IgD-negative memory B cell (primary cell): ENCODE results near the gene CTRL. TPM values are rescaled to one million over a fixed set of nuclear protein-coding genes. Genes with fewer than 3 reads are reported as not detected.

Experiments used
- H3K27ac Mint-ChIP-seq, 3 donors: one replicate each; pipeline ENCODE4 v1.8.0; 2020 to 2022; ENCODE audit warnings: mild to moderate bottlenecking in 3 of 3, mixed read lengths in 3 of 3, moderate library complexity in 1 of 3
- H3K27me3 Mint-ChIP-seq: one replicate; pipeline ENCODE4 v1.8.0; 2021; ENCODE audit warnings: mixed read lengths
- H3K36me3 Mint-ChIP-seq: one replicate; pipeline ENCODE4 v1.8.0; 2020; ENCODE audit warnings: mild to moderate bottlenecking, mixed read lengths
- H3K4me1 Mint-ChIP-seq, 3 donors: one replicate each; pipeline ENCODE4 v1.8.0; 2020 to 2022; ENCODE audit warnings: mixed read lengths in 3 of 3, mild to moderate bottlenecking in 1 of 3
- H3K4me3 Mint-ChIP-seq, 4 donors: one replicate each; pipeline ENCODE4 v1.8.0; 2020 to 2022; ENCODE audit warnings: mild to moderate bottlenecking in 4 of 4, mixed read lengths in 4 of 4, moderate library complexity in 3 of 4
- H3K9me3 Mint-ChIP-seq, 3 donors: one replicate each; pipeline ENCODE4 v1.8.0; 2020 to 2021; ENCODE audit warnings: mixed read lengths in 3 of 3, mild to moderate bottlenecking in 1 of 3
- polyA plus RNA-seq: library from polyadenylated mRNA; unstranded; fragments of 300-500 nt; fragmentation: Illumina TruSeq; gene quantifications from one replicate; pipeline ENCODE4 v1.2.3, GENCODE V29; 2021

Gene CTRL
- polyA plus RNA-seq, 1 donor from 2014 or later = 2.1 TPM

- Mint-ChIP-seq H3K36me3 (no peaks in the 10 kb centered on the region), H3K4me1 (peaks cover 0 to 3% (median 0%) of the 10 kb centered on the region in 3 donors), H3K4me3 (no peak overlapping the region), H3K9me3 (no peaks in the 10 kb centered on the region), H3K27ac (no peak overlapping the region), H3K27me3 (no peaks in the 10 kb centered on the region)
Observed at GRCh38 chr16:67949645-67950044, 18.0 kb upstream of the CTRL start.

- Mint-ChIP-seq H3K27ac (no peak overlapping the region), H3K4me1 (peaks cover 0 to 3% (median 0%) of the 10 kb centered on the region in 3 donors), H3K4me3 (no peak overlapping the region), H3K36me3 (no peaks in the 10 kb centered on the region), H3K27me3 (no peaks in the 10 kb centered on the region), H3K9me3 (no peaks in the 10 kb centered on the region)
Observed at GRCh38 chr16:67948015-67948414, 16.4 kb upstream of the CTRL start.

- Mint-ChIP-seq H3K4me1 (peaks cover 0 to 3% (median 2%) of the 10 kb centered on the region in 3 donors), H3K9me3 (no peaks in the 10 kb centered on the region), H3K27me3 (no peaks in the 10 kb centered on the region), H3K36me3 (peaks cover 2% of the 10 kb centered on the region), H3K27ac (no peak overlapping the region), H3K4me3 (no peak overlapping the region)
Observed at GRCh38 chr16:67946966-67947558, 15.4 kb upstream of the CTRL start.

GRCh38 chr16:67946128-67946569 is 14.5 kb upstream of the CTRL start:
- no peaks in the 10 kb centered on the region for H3K27me3 Mint-ChIP-seq
- H3K36me3 Mint-ChIP-seq = peaks cover 2% of the 10 kb centered on the region
- no peaks in the 10 kb centered on the region for H3K9me3 Mint-ChIP-seq

GRCh38 chr16:67945392-67945933 is 13.8 kb upstream of the CTRL start:
- no peak overlapping the region for H3K27ac Mint-ChIP-seq
- peaks cover 0 to 6% (median 5%) of the 10 kb centered on the region in 3 donors for H3K4me1 Mint-ChIP-seq
- H3K27me3 Mint-ChIP-seq = no peaks in the 10 kb centered on the region
- H3K36me3 Mint-ChIP-seq = peaks cover 2% of the 10 kb centered on the region
- H3K4me3 Mint-ChIP-seq = no peak overlapping the region
- no peaks in the 10 kb centered on the region for H3K9me3 Mint-ChIP-seq

More at GRCh38 chr16:67946128-67946569, 14.5 kb upstream of the CTRL start:
- Mint-ChIP-seq H3K27ac (no peak overlapping the region), H3K4me3 (no peak overlapping the region), H3K4me1 (peaks cover 0 to 6% (median 4%) of the 10 kb centered on the region in 3 donors)

GRCh38 chr16:67944690-67945391 is 13.2 kb upstream of the CTRL start:
- Mint-ChIP-seq H3K9me3 (no peaks in the 10 kb centered on the region), H3K36me3 (peaks cover 2% of the 10 kb centered on the region), H3K4me1 (peaks cover 5 to 11% (median 11%) of the 10 kb centered on the region in 3 donors), H3K4me3 (no peak overlapping the region), H3K27ac (no peak overlapping the region), H3K27me3 (no peaks in the 10 kb centered on the region)

- H3K27me3 Mint-ChIP-seq = no peaks in the 10 kb centered on the region
- H3K36me3 Mint-ChIP-seq = peaks cover 2% of the 10 kb centered on the region
- H3K4me3 Mint-ChIP-seq = no peak within 1 kb of the TSS
- H3K27ac Mint-ChIP-seq = no peak within 1 kb of the TSS
- no peaks in the 10 kb centered on the region for H3K9me3 Mint-ChIP-seq
- H3K4me1 Mint-ChIP-seq = peaks cover 6 to 13% (median 12%) of the 10 kb centered on the region in 3 donors
Observed at GRCh38 chr16:67943619-67944504, 12.2 kb upstream of the CTRL start, which contains the start of gene LCAT. TSS of gene LCAT (minus strand) at chr16:67944120. CDS start at chr16:67944101, 19 bp downstream.

- peaks cover 6 to 13% (median 12%) of the 10 kb centered on the region in 3 donors for H3K4me1 Mint-ChIP-seq
- no peak overlapping the region for H3K27ac Mint-ChIP-seq
- no peaks in the 10 kb centered on the region for H3K9me3 Mint-ChIP-seq
- no peak overlapping the region for H3K4me3 Mint-ChIP-seq
- H3K36me3 Mint-ChIP-seq = peaks cover 2% of the 10 kb centered on the region
- no peaks in the 10 kb centered on the region for H3K27me3 Mint-ChIP-seq
Observed at GRCh38 chr16:67943256-67943618, 11.6 kb upstream of the CTRL start.

- Mint-ChIP-seq H3K4me1 (peaks cover 6 to 13% (median 12%) of the 10 kb centered on the region in 3 donors), H3K36me3 (peaks cover 2% of the 10 kb centered on the region), H3K27me3 (no peaks in the 10 kb centered on the region), H3K27ac (no peak overlapping the region), H3K4me3 (no peak overlapping the region), H3K9me3 (no peaks in the 10 kb centered on the region)
Observed at GRCh38 chr16:67942510-67943255, 11.0 kb upstream of the CTRL start.

- H3K36me3 Mint-ChIP-seq = peaks cover 2% of the 10 kb centered on the region
- H3K27ac Mint-ChIP-seq = peak overlapping the region in 1 of 3 donors; percentile 4
- no peaks in the 10 kb centered on the region for H3K27me3 Mint-ChIP-seq
- peaks cover 6 to 15% (median 12%) of the 10 kb centered on the region in 3 donors for H3K4me1 Mint-ChIP-seq
- no peaks in the 10 kb centered on the region for H3K9me3 Mint-ChIP-seq
- no peak overlapping the region for H3K4me3 Mint-ChIP-seq
Observed at GRCh38 chr16:67942200-67942509, 10.5 kb upstream of the CTRL start.

- Mint-ChIP-seq H3K9me3 (no peaks in the 10 kb centered on the region), H3K4me1 (peaks cover 6 to 19% (median 17%) of the 10 kb centered on the region in 3 donors)
Observed at GRCh38 chr16:67941469-67942199, 10.0 kb upstream of the CTRL start.

GRCh38 chr16:67940446-67941089 is 8.9 kb upstream of the CTRL start:
- H3K4me3 Mint-ChIP-seq = peak overlapping the region in 1 of 4 donors; percentile 42
- H3K36me3 Mint-ChIP-seq = peaks cover 2% of the 10 kb centered on the region
- peak overlapping the region in 2 of 3 donors; percentile 40 to 87 for H3K27ac Mint-ChIP-seq
- peaks cover 9 to 19% (median 17%) of the 10 kb centered on the region in 3 donors for H3K4me1 Mint-ChIP-seq
- no peaks in the 10 kb centered on the region for H3K27me3 Mint-ChIP-seq
- no peaks in the 10 kb centered on the region for H3K9me3 Mint-ChIP-seq

More at GRCh38 chr16:67941469-67942199, 10.0 kb upstream of the CTRL start:
- Mint-ChIP-seq H3K27me3 (no peaks in the 10 kb centered on the region), H3K27ac (peak overlapping the region in 2 of 3 donors; percentile 4 to 88), H3K36me3 (peaks cover 2% of the 10 kb centered on the region), H3K4me3 (peak overlapping the region in 1 of 4 donors; percentile 8)
